ENCODE data around the gene NEUROG2.

DNA sequence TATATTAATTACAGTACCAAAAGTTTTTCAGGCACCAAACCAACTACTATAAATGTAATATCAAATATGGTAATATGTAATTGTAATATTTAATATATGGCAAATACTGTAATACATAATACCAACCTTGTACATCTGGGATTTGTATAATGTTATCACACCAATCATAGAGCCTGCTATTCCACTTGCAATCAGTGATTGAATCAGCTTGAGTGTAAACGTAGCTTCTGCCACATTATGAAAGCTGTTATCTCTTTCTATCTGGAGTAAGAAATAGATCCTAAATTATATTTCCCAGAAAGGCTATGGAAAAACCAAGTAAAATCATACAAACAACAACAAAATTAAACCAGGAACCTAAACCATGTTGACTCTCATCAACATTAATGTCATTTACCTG, 24.7 kb upstream of the NEUROG2 start:
- TF ChIP-seq EP300 (IDR thresholded peaks at IDR 0.05; ENCODE audit: low read depth) = no peak
- TF ChIP-seq, protein P1, sequence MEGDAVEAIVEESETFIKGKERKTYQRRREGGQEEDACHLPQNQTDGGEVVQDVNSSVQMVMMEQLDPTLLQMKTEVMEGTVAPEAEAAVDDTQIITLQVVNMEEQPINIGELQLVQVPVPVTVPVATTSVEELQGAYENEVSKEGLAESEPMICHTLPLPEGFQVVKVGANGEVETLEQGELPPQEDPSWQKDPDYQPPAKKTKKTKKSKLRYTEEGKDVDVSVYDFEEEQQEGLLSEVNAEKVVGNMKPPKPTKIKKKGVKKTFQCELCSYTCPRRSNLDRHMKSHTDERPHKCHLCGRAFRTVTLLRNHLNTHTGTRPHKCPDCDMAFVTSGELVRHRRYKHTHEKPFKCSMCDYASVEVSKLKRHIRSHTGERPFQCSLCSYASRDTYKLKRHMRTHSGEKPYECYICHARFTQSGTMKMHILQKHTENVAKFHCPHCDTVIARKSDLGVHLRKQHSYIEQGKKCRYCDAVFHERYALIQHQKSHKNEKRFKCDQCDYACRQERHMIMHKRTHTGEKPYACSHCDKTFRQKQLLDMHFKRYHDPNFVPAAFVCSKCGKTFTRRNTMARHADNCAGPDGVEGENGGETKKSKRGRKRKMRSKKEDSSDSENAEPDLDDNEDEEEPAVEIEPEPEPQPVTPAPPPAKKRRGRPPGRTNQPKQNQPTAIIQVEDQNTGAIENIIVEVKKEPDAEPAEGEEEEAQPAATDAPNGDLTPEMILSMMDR (IDR thresholded peaks at IDR 0.05) = no peak
- TF ChIP-seq POLR2A (IDR thresholded peaks at IDR 0.05) = no peak
